Fibroblast of lung (primary cell): Measurements from ENCODE around the gene HIPK4. TPM values are rescaled to one million over a fixed set of nuclear protein-coding genes. Genes with fewer than 3 reads are reported as not detected.

ENCODE experiments used
- DNase-seq, 2 donors: peaks; one replicate each; pipeline versions ENCODE4 v3.0.0 to v3.0.0-alpha.2; 2010; ENCODE audit warnings: low read depth in 2 of 2
- H2AFZ ChIP-seq: 2 replicates; pipeline ENCODE4 v1.5.1; 2012; ENCODE audit warnings: low read length, control low read depth, inconsistent platforms
- H3K27ac ChIP-seq: 2 replicates; pipeline ENCODE4 v1.5.1; 2011; ENCODE audit warnings: low read length, control low read depth; ENCODE audit not compliant: insufficient read depth
- H3K27me3 ChIP-seq: 2 replicates; pipeline ENCODE4 v1.5.1; 2011; ENCODE audit warnings: mild to moderate bottlenecking, low read length; ENCODE audit not compliant: control insufficient read depth, insufficient read depth
- H3K36me3 ChIP-seq: 2 replicates; pipeline ENCODE4 v1.5.1; 2011; ENCODE audit warnings: low read length; ENCODE audit not compliant: control insufficient read depth, insufficient read depth
- H3K4me1 ChIP-seq: 2 replicates; pipeline ENCODE4 v1.5.1; 2011; ENCODE audit warnings: low read length; ENCODE audit not compliant: control insufficient read depth, insufficient read depth; ENCODE audit errors: extremely low read depth
- H3K4me2 ChIP-seq: 2 replicates; pipeline ENCODE4 v1.5.1; 2011; ENCODE audit warnings: low read length, control low read depth; ENCODE audit not compliant: insufficient read depth; ENCODE audit errors: extremely low read depth
- H3K4me3 ChIP-seq, 4 experiments: fragments of 200-600 bp in 1 of 4; sonication (generic) in 1 of 4; replicated peaks in 1 of 4; 2 replicates each; pipeline ENCODE4 v1.5.1; 2011 to 2016; ENCODE audit warnings: low read length in 4 of 4, low read depth in 3 of 4, mild to moderate bottlenecking in 3 of 4, control low read depth in 2 of 4, inconsistent platforms in 1 of 4, mixed read lengths in 1 of 4; ENCODE audit not compliant: insufficient read depth in 1 of 4; ENCODE audit errors: control extremely low read depth in 1 of 4
- H3K79me2 ChIP-seq: 2 replicates; pipeline ENCODE4 v1.5.1; 2012; ENCODE audit warnings: mild to moderate bottlenecking, low read length, inconsistent platforms; ENCODE audit not compliant: control insufficient read depth, insufficient read depth
- H3K9ac ChIP-seq: 2 replicates; pipeline ENCODE4 v1.5.1; 2011; ENCODE audit warnings: mild to moderate bottlenecking, low read length, control low read depth; ENCODE audit not compliant: insufficient read depth
- H3K9me3 ChIP-seq: 2 replicates; pipeline ENCODE4 v1.5.1; 2012; ENCODE audit warnings: low read depth, low read length; ENCODE audit not compliant: control insufficient read depth, insufficient read depth
- H4K20me1 ChIP-seq: 2 replicates; pipeline ENCODE4 v1.5.1; 2011; ENCODE audit warnings: low read length; ENCODE audit not compliant: control insufficient read depth, insufficient read depth; ENCODE audit errors: extremely low read depth
- EZH2 ChIP-seq: IDR thresholded peaks from 2 replicates; pipeline ENCODE4 v1.5.1; 2012; ENCODE audit warnings: low read length, control low read depth, mild to moderate bottlenecking; ENCODE audit errors: missing control alignments
- polyA plus RNA-seq, 2 donors: library from polyadenylated mRNA; depleted of rRNA in 1 of 2; stranded (reverse) in 1 of 2; unstranded in 1 of 2; fragments of >200 nt; gene quantifications; 2 replicates each; pipeline ENCODE4 v1.2.1, GENCODE V29; 2011 to 2012; ENCODE audit warnings: missing spikeins in 1 of 2
- total RNA-seq: library from RNA; depleted of rRNA; stranded (reverse); fragments of >200 nt; gene quantifications from 2 replicates; pipeline ENCODE4 v1.2.1, GENCODE V29; 2014
- TF ChIP-seq, protein P1 (sequence below), 2 donors: IDR thresholded peaks in 1 of 2; conservative IDR thresholded peaks in 1 of 2; 1 replicate in 1 of 2; 2 replicates in 1 of 2; pipeline ENCODE4 v1.5.1; 2011 to 2012; ENCODE audit warnings: low read length in 2 of 2, control low read depth in 1 of 2, inconsistent platforms in 1 of 2, low read depth in 1 of 2, mild to moderate bottlenecking in 1 of 2

Gene HIPK4
- total and polyA plus RNA-seq, 2 donors (not counting 1 experiment from before 2014, with no cell fraction given) = 0.05 to 0.17 TPM

DNA sequence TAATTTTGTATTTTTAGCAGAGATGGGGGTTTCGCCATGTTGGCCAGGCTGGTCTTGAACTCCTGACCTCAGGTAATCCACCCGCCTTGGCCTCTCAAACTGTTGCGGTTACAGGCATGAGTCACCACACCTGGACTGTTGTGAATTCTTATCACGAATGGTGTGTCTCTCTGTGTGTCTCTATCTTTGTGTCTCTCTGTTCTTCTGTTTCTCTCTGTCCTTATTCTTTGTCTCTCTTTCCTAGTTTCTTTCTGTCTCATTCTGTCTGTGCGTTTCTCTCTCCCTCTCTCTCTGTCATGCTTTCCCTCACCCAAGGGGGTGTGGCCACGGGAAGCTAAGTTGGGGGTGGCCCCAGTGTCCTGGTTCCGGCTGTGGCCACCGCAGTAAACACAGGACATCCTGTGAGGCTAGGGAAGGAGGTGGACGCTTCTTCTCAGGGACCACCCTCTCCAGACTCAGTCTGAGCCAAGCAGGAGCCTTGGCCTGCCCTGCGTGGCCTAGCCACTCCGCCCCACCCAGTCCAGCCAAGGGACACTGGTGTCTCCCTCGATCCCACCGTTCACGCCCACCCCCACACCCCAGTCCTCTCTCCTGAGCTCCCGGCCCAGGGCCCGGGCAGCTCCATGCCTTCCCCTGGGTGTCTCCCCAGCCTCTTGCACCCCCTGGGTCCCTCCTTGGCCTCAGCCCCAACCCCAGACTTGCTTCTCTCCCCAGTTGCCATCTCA is 27.1 kb upstream of the HIPK4 start:
- no peak overlapping the region for H3K4me2 ChIP-seq
- no peak overlapping the region for H3K27ac ChIP-seq
- H4K20me1 ChIP-seq = no peaks in the 10 kb centered on the region
- H3K36me3 ChIP-seq = no peaks in the 10 kb centered on the region
- H3K9ac ChIP-seq = no peak overlapping the region
- no peak for TF ChIP-seq EZH2
- TF ChIP-seq, protein P1, sequence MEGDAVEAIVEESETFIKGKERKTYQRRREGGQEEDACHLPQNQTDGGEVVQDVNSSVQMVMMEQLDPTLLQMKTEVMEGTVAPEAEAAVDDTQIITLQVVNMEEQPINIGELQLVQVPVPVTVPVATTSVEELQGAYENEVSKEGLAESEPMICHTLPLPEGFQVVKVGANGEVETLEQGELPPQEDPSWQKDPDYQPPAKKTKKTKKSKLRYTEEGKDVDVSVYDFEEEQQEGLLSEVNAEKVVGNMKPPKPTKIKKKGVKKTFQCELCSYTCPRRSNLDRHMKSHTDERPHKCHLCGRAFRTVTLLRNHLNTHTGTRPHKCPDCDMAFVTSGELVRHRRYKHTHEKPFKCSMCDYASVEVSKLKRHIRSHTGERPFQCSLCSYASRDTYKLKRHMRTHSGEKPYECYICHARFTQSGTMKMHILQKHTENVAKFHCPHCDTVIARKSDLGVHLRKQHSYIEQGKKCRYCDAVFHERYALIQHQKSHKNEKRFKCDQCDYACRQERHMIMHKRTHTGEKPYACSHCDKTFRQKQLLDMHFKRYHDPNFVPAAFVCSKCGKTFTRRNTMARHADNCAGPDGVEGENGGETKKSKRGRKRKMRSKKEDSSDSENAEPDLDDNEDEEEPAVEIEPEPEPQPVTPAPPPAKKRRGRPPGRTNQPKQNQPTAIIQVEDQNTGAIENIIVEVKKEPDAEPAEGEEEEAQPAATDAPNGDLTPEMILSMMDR (conservative IDR thresholded peaks at IDR 0.05 in 1 of 2, IDR thresholded peaks at IDR 0.05 in 1 of 2; ENCODE audit: low read depth in 1 of 2, low read length in 2 of 2) = no peak
- no peaks in the 10 kb centered on the region for H3K9me3 ChIP-seq
- no peak overlapping the region for H3K4me3 ChIP-seq
- no peaks in the 10 kb centered on the region for H3K27me3 ChIP-seq
- peak overlapping the region; percentile 69 for H2AFZ ChIP-seq
- H3K79me2 ChIP-seq = no peaks in the 10 kb centered on the region
- peaks cover 9% of the 10 kb centered on the region for H3K4me1 ChIP-seq
- no peak for DNase-seq

DNA sequence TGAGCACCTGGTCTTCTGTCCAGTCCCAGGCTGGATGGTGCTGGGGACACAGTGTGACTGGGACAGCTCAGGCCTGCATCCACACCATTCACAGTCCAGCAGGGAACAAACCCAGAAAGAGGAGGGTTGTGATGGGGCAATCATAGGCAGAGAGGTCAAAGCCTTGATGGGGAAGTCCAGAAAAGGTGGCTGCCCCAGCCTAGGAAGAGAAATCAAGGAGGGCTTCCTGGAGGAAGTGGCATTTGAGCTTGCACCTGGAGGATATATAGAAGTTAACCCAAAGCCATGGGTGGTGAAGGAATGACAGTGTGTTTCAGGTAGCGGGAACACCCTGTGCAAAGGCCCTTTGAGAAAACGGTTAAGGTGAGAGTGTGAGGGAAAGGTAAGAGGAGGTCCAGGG is 25.8 kb upstream of the HIPK4 start:
- no peak overlapping the region for H3K4me3 ChIP-seq
- H3K9ac ChIP-seq = no peak overlapping the region
- H3K27ac ChIP-seq = no peak overlapping the region
- H3K4me1 ChIP-seq = peaks cover 6% of the 10 kb centered on the region
- no peak for TF ChIP-seq EZH2
- TF ChIP-seq, protein P1 (conservative IDR thresholded peaks at IDR 0.05 in 1 of 2, IDR thresholded peaks at IDR 0.05 in 1 of 2; ENCODE audit: low read depth in 1 of 2, low read length in 2 of 2) = no peak
- no peaks in the 10 kb centered on the region for H3K9me3 ChIP-seq
- H3K36me3 ChIP-seq = no peaks in the 10 kb centered on the region
- H3K27me3 ChIP-seq = no peaks in the 10 kb centered on the region
- DNase-seq = no peak
- no peak overlapping the region for H2AFZ ChIP-seq
- no peaks in the 10 kb centered on the region for H4K20me1 ChIP-seq
- no peaks in the 10 kb centered on the region for H3K79me2 ChIP-seq
- no peak overlapping the region for H3K4me2 ChIP-seq

DNA sequence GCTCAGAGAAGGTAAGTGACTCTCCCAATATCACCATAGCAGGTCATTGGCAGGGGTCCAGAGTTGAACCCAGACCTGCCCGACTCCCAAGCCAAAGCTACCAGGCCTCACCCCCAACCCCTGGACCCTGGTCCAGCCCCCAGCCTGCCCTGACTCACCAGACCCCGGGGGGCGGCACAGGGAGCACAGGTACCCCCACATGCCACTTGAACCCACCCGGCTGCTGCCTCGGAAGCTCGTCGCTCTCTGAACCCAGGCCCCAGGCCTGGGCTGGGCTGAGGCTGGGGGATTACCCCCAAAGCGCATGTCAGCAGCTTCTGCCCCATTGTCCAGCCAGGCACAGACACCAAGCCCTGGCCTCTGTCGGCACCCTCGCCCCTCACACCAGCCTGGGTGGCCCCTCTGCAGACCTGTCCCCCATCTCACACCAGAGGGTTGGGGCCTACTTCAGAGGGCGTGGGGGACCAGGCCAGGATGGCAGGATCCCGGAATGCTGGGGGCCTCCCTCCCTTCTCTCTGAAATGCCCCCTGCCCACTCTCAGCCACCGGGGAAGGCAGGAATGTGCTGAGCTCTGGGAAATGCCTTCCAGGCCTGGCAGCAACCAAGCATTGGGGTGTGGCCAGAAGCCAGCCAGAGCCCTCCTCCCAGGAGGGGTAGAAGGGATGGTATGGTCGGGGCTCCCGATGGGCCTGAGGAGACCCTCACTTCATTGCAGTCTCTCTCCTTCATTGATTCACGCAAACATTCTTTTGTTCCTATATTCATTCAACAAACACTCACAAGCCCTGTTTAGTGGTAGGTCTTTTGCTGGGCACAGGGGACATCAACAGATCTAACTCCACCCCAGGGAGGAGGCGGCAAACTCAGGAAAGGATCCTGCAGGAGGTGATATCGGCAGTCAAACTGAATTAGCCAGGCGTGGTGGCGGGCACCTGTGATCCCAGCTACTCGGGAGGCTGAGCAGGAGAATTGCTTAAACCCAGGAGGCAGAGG is 24.9 kb upstream of the HIPK4 start:
- Histone ChIP-seq H3K4me3 (no peak overlapping the region), H3K4me2 (no peak overlapping the region), H3K9me3 (no peaks in the 10 kb centered on the region), H4K20me1 (no peaks in the 10 kb centered on the region), H3K36me3 (no peaks in the 10 kb centered on the region), H3K27ac (no peak overlapping the region), H3K4me1 (peaks cover 6% of the 10 kb centered on the region), H3K79me2 (no peaks in the 10 kb centered on the region), H3K27me3 (no peaks in the 10 kb centered on the region), H3K9ac (no peak overlapping the region), H2AFZ (no peak overlapping the region)
- no peak for TF ChIP-seq EZH2
- TF ChIP-seq, protein P1 (conservative IDR thresholded peaks at IDR 0.05 in 1 of 2, IDR thresholded peaks at IDR 0.05 in 1 of 2; ENCODE audit: low read depth in 1 of 2, low read length in 2 of 2) = no peak
- no peak for DNase-seq
